GM12892 (cell line): ENCODE data around the gene GALNT13.

ENCODE experiments used
- DNase-seq: peaks from one replicate; pipeline ENCODE4 v3.0.0; 2011; ENCODE audit not compliant: insufficient read length
- FAIRE-seq: peaks from 2 replicates; lab custom pipeline; 2011; peaks lifted over from hg19 to GRCh38; lab: Jason Lieb, UNC
- POLR2A ChIP-seq: IDR thresholded peaks from 2 replicates; pipeline ENCODE4 v1.6.1; 2011; ENCODE audit warnings: low read depth, low read length, control low read depth
- POLR2AphosphoS5 ChIP-seq: IDR thresholded peaks from 2 replicates; pipeline ENCODE4 v1.6.1; 2011; ENCODE audit warnings: low read depth, low read length, control low read depth
- TAF1 ChIP-seq: IDR thresholded peaks from 2 replicates; pipeline ENCODE4 v1.6.1; 2011; ENCODE audit warnings: low read depth, mild to moderate bottlenecking, control low read depth, low read length, borderline replicate concordance

The GALNT13 gene

DNA sequence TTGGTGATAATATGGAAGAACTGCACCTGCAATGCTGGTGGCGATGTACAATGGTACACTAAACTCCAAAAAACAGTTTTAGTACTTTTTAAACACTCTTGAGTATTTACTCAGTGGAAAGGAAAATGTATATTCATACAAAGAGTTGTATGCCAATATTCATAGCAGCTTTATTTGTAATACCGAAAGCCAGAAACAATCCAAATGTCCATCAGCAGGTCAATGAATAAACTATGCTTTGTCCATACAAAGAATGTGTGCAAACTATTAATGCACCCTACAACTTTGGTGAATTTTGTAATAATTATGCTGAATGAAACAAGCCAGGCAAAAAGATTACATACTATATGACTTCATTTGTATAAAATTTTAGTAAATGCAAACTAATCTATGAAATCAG, 396.3 kb downstream of the GALNT13 start:
- FAIRE-seq = no peak
- TF ChIP-seq TAF1 (no peak), POLR2A (no peak), POLR2AphosphoS5 (no peak)

GRCh38 chr2:154280543-154280942, 408.8 kb downstream of the GALNT13 start:
- FAIRE-seq = no peak
- TF ChIP-seq POLR2A = no peak
- TF ChIP-seq TAF1 = no peak
- TF ChIP-seq POLR2AphosphoS5 = no peak
- DNase-seq = no peak

More for the DNA sequence above, 396.3 kb downstream of the GALNT13 start:
- no peak for DNase-seq

DNA sequence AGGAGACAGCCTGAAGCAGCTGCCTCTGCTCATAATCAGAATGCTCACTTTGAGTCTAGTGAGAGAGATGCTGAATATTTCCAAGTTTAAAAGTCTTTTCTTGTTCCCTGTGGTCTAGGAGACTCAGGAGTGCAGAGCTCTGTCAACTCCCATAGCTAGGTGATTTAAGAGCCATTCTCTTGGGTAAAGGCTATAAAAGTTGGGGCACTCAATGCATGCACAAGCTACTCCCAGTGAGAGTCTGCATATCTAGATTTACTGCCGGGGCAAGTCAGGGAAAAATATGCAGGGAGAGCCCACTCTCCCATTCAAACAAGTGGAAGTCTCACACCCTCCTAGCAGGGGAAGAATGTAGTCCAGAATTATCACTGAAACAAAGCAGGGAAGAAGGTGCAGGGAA, 418.1 kb downstream of the GALNT13 start:
- DNase-seq (no peak), FAIRE-seq (no peak)
- no peak for TF ChIP-seq POLR2AphosphoS5
- no peak for TF ChIP-seq POLR2A
- TF ChIP-seq TAF1 = no peak

GRCh38 chr2:154291511-154291910, 419.8 kb downstream of the GALNT13 start:
- no peak for DNase-seq
- TF ChIP-seq TAF1 (no peak), POLR2AphosphoS5 (no peak), POLR2A (no peak)
- no peak for FAIRE-seq

GRCh38 chr2:154291927-154292326, 420.2 kb downstream of the GALNT13 start:
- DNase-seq (no peak), FAIRE-seq (no peak)
- no peak for TF ChIP-seq TAF1
- TF ChIP-seq POLR2A = no peak
- no peak for TF ChIP-seq POLR2AphosphoS5

DNA sequence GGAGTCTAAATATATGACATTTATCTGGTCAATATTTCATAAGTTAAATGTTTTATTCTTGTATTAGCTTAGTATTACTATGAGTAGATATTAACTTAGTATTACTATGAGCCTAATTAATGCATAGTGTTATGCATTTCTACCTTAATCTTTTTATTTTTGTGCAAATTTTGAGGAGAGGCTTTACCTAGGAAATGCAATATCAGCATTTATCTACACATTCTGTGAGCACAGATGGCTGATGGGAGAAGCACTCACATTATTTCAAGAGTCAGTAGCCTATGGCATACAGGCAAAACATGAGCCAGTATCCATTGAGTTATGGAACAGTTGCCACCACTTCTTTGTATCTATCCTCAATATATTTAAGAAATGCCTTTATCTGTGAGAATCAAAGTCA, 422.1 kb downstream of the GALNT13 start:
- FAIRE-seq (no peak), DNase-seq (no peak)
- TF ChIP-seq POLR2AphosphoS5 (no peak), POLR2A (no peak), TAF1 (no peak)

DNA sequence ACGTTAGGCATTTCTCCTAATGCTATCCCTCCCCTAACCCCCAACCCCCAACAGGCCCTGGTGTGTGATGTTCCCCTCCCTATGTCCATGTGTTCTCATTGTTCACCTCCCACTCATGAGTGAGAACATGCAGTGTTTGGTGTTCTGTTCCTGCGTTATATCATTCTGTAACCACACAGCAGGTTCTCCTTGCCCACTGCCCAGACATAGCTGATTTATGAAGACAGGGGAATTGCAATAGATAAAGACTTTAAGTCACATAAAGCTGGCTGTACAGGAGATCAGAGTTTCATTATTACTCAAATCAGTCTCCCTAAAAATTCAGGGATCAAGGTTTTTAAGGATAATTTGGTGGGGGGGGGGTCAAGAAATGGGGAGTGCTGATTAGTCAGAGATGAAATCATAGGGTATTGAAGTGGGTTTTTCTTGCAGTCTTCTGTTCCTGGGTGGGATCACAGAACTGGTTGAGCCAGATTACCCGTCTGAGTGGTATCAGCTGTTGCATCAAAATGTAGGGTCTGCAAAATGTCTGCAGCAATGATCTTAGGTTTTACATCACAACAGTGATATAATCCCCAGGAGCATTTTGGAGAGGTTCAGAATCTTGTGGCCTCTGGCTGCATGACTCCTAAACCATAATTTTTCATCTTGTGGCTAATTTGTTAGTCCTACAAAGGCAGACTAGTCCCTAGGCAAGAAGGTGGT, 434.7 kb downstream of the GALNT13 start:
- FAIRE-seq = no peak
- no peak for DNase-seq
- no peak for TF ChIP-seq TAF1
- no peak for TF ChIP-seq POLR2AphosphoS5
- TF ChIP-seq POLR2A = no peak

- no peak for TF ChIP-seq POLR2AphosphoS5
- no peak for TF ChIP-seq TAF1
- TF ChIP-seq POLR2A = no peak
- DNase-seq = no peak
- no peak for FAIRE-seq
Observed at GRCh38 chr2:154307007-154307406, 435.3 kb downstream of the GALNT13 start.

DNA sequence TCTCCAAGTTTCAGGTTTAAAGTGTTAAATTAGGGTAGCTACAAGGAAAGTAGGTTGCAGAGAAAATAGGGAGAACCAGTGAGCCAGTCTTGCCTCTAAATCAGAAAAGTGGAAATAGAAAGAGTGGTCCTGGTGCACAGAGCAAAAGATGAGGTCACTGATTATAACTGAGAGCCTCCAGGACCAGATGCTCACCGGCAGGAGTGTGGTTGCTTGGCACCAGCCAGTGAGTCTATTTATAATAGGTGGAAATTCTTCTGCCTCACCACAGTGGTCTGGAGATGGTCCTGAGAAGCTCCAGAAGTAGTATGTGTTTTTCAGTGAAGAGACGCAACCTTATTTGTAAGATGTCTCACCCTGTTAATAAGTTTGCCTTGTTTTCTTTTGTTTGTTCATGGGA, 452.9 kb downstream of the GALNT13 start:
- DNase-seq = no peak
- TF ChIP-seq TAF1 (no peak), POLR2A (no peak)
- no peak for FAIRE-seq

DNA sequence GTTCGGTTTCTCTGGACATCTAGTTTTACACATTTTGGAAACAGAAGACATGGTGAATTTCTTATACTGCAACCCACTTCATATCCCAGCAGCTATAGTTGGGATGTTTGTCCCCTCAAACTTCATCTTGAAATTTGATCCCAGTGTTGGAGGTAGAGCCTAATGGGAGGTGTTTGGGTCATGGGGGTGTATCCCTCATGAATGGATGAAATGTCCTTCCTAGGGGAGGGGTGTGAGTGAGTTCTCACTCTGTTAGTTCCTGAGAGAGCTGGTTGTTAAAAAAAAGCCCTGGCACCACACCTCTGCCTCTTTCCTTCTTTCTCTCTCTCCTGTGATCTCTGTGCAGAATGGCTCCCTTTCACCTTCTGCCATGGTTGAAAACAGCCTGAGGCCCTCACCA, 457.8 kb downstream of the GALNT13 start:
- FAIRE-seq = no peak
- no peak for DNase-seq
- TF ChIP-seq TAF1 (no peak), POLR2AphosphoS5 (no peak), POLR2A (no peak)

DNA sequence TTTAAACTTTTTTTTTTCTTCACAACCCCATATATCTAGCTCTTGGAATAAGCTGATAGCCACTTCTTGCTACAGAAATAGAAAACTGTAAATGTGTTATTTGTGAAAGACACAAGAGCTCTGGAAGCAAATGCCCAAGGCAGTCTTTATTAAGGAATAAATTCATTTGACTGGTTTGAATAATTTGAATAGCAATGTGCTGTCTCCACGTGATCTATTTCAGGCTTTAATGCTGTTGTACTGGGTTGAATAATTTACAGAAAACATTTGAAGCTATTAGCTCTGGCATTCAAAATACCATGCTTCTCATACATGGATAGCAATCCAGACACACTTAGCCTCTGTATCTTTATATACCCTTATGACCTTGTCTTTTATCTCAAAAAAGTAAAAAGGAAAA, 460.1 kb downstream of the GALNT13 start:
- TF ChIP-seq TAF1 = no peak
- no peak for TF ChIP-seq POLR2AphosphoS5
- TF ChIP-seq POLR2A = no peak
- DNase-seq (no peak), FAIRE-seq (no peak)

DNA sequence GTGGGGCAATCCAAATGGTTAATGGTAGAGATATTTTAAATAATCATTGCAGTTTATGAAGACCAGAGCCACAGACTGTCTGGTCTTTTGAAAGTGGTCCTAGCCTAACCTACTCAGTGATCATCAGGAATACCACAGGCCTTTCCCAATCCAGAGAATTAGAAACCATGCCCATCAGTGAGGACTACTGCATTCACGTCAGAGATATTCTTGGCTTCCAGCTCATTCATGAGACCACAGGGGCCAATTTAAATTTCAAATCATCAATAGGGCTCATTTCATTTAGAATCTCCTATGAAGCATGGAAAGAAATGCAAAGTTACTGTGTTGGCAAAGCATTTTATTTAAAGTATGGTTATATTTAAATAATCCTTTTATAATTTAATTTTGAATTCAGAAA, 464.5 kb downstream of the GALNT13 start:
- no peak for DNase-seq
- no peak for TF ChIP-seq TAF1
- no peak for TF ChIP-seq POLR2AphosphoS5
- TF ChIP-seq POLR2A = no peak
- no peak for FAIRE-seq
